Keratinocyte (primary cell): Measurements from ENCODE around the gene FSIP1.

Experiments
- EZH2 ChIP-seq: IDR thresholded peaks from one replicate; pipeline ENCODE4 v1.6.1; 2012; ENCODE audit warnings: inconsistent platforms, mild to moderate bottlenecking, low read length, moderate library complexity
- TF ChIP-seq, protein P1 (sequence below), 3 experiments: IDR thresholded peaks in 1 of 3; conservative IDR thresholded peaks in 1 of 3; optimal IDR thresholded peaks in 1 of 3; 2 replicates in 2 of 3; 3 replicates in 1 of 3; pipeline versions ENCODE3 to v1.5.1; 2011; ENCODE audit warnings: low read length in 3 of 3, mild to moderate bottlenecking in 3 of 3, moderate library complexity in 2 of 3, control low read depth in 1 of 3, inconsistent platforms in 1 of 3; ENCODE audit not compliant: insufficient read depth in 2 of 3; ENCODE audit errors: extremely low read depth in 1 of 3

- TF ChIP-seq, protein P1, sequence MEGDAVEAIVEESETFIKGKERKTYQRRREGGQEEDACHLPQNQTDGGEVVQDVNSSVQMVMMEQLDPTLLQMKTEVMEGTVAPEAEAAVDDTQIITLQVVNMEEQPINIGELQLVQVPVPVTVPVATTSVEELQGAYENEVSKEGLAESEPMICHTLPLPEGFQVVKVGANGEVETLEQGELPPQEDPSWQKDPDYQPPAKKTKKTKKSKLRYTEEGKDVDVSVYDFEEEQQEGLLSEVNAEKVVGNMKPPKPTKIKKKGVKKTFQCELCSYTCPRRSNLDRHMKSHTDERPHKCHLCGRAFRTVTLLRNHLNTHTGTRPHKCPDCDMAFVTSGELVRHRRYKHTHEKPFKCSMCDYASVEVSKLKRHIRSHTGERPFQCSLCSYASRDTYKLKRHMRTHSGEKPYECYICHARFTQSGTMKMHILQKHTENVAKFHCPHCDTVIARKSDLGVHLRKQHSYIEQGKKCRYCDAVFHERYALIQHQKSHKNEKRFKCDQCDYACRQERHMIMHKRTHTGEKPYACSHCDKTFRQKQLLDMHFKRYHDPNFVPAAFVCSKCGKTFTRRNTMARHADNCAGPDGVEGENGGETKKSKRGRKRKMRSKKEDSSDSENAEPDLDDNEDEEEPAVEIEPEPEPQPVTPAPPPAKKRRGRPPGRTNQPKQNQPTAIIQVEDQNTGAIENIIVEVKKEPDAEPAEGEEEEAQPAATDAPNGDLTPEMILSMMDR (optimal IDR thresholded peaks at IDR 0.05 in 1 of 3, IDR thresholded peaks at IDR 0.05 in 1 of 3, conservative IDR thresholded peaks at IDR 0.05 in 1 of 3; ENCODE audit: extremely low read depth in 1 of 3, insufficient read depth in 2 of 3, low read length in 3 of 3): no peak
- no peak for TF ChIP-seq EZH2
These were observed 186.1 kb downstream of the FSIP1 start for GRCh38 chr15:39596358-39597051.
